Thyroid gland (tissue), 4 donors: Measurements from ENCODE around the gene SPRN. TPM values are rescaled to one million over a fixed set of nuclear protein-coding genes. Genes with fewer than 3 reads are reported as not detected.

Source experiments
- DNase-seq, 2 donors: peaks; one replicate each; pipeline ENCODE4 v3.0.0-alpha.2; 2019
- H3K27ac ChIP-seq, 3 donors: fragments of 200-600 bp; sonication (generic); 1 replicate in 2 of 3; 2 replicates in 1 of 3; pipeline ENCODE4 v1.5.1; 2016 to 2019; ENCODE audit warnings: mild to moderate bottlenecking in 1 of 3, moderate library complexity in 1 of 3
- H3K27me3 ChIP-seq: fragments of 200-600 bp; sonication (generic); one replicate; pipeline ENCODE4 v1.5.1; 2019
- H3K36me3 ChIP-seq, 2 donors: fragments of 200-600 bp; sonication (generic); one replicate each; pipeline ENCODE4 v1.5.1; 2016 to 2019
- H3K4me1 ChIP-seq, 2 donors: fragments of 200-600 bp; sonication (generic); one replicate each; pipeline ENCODE4 v1.5.1; 2017 to 2019
- H3K4me3 ChIP-seq, 3 donors: fragments of 200-600 bp; sonication (generic); replicated peaks in 1 of 3; 1 replicate in 2 of 3; 2 replicates in 1 of 3; pipeline ENCODE4 v1.5.1; 2016; ENCODE audit warnings: mild to moderate bottlenecking in 1 of 3
- H3K9me3 ChIP-seq: fragments of 200-600 bp; sonication (generic); one replicate; pipeline ENCODE4 v1.5.1; 2017
- CTCF ChIP-seq, 6 experiments: fragments of 200-600 bp in 3 of 6; fragments of 450-650 bp in 3 of 6; sonication (generic) in 3 of 6; IDR thresholded peaks; one replicate each; pipeline ENCODE4 v1.5.1; 2016 to 2019; ENCODE audit warnings: antibody characterized with exemption in 6 of 6, mild to moderate bottlenecking in 2 of 6, inconsistent platforms in 1 of 6, moderate library complexity in 1 of 6
- POLR2A ChIP-seq, 2 donors: fragments of 450-650 bp; IDR thresholded peaks; one replicate each; pipeline ENCODE4 v1.6.1; 2017; ENCODE audit warnings: antibody characterized with exemption in 2 of 2, mild to moderate bottlenecking in 2 of 2, moderate library complexity in 1 of 2
- WGBS, 2 donors: methylation state at CpG; one replicate each; pipeline ENCODE4 v1.1.5; 2017; 5-methylcytosine and 5-hydroxymethylcytosine counted together
- intact Hi-C: fragments of 100-400 bp; cut with DNase I; formaldehyde crosslinking; loops from one replicate; pipeline ENCODE4 v1.15.1; 2023
- total RNA-seq, 4 donors: library from RNA; depleted of rRNA; stranded (reverse); fragments of >200 nt; gene quantifications; one replicate each; pipeline ENCODE4 v1.2.3, GENCODE V29; 2016

SPRN gene
- total RNA-seq, 4 donors from 2014 or later: 0.15 TPM; not detected in 3

GRCh38 chr10:133412381-133412711 is 12.1 kb downstream of the SPRN start:
- H3K4me3 ChIP-seq: no peak overlapping the region
- intact Hi-C loops: no loop called here
- no peak for DNase-seq
- H3K4me1 ChIP-seq: no peaks in the 10 kb centered on the region
- H3K27me3 ChIP-seq: no peaks in the 10 kb centered on the region
- H3K27ac ChIP-seq: no peak overlapping the region
- no peaks in the 10 kb centered on the region for H3K9me3 ChIP-seq
- TF ChIP-seq POLR2A (IDR thresholded peaks at IDR 0.05) (no peak), CTCF (IDR thresholded peaks at IDR 0.05) (no peak)
- H3K36me3 ChIP-seq: peaks cover 6 to 16% of the 10 kb centered on the region in 2 donors

- intact Hi-C loops: no loop called here
- DNase-seq: no peak
Observed at GRCh38 chr10:133411523-133412380, 12.7 kb downstream of the SPRN start.

GRCh38 chr10:133405844-133406527 is 18.4 kb downstream of the SPRN start:
- TF ChIP-seq POLR2A (IDR thresholded peaks at IDR 0.05): no peak
- TF ChIP-seq CTCF (IDR thresholded peaks at IDR 0.05): no peak

More at GRCh38 chr10:133411523-133412380, 12.7 kb downstream of the SPRN start:
- Histone ChIP-seq H3K9me3 (no peaks in the 10 kb centered on the region), H3K36me3 (peaks cover 6 to 16% of the 10 kb centered on the region in 2 donors), H3K27me3 (no peaks in the 10 kb centered on the region), H3K27ac (no peak overlapping the region), H3K4me3 (no peak overlapping the region), H3K4me1 (no peaks in the 10 kb centered on the region)
- WGBS, 2 donors: 97 to 98% methylated on average over 7 of the region's 7 CpGs
- TF ChIP-seq POLR2A (IDR thresholded peaks at IDR 0.05): no peak
- no peak for TF ChIP-seq CTCF (IDR thresholded peaks at IDR 0.05)

GRCh38 chr10:133405272-133405671 is 19.2 kb downstream of the SPRN start:
- H3K4me1 ChIP-seq: no peaks in the 10 kb centered on the region
- peaks cover 12 to 20% of the 10 kb centered on the region in 2 donors for H3K36me3 ChIP-seq
- no peaks in the 10 kb centered on the region for H3K9me3 ChIP-seq
- no peak overlapping the region for H3K27ac ChIP-seq
- WGBS, 2 donors: 71 to 77% methylated on average over 2 of the region's 2 CpGs
- TF ChIP-seq POLR2A (IDR thresholded peaks at IDR 0.05) (no peak), CTCF (IDR thresholded peaks at IDR 0.05) (no peak)
- H3K27me3 ChIP-seq: no peaks in the 10 kb centered on the region
- intact Hi-C loops: no loop called here
- no peak for DNase-seq
- H3K4me3 ChIP-seq: no peak overlapping the region

More at GRCh38 chr10:133405844-133406527, 18.4 kb downstream of the SPRN start:
- Histone ChIP-seq H3K36me3 (peaks cover 12 to 26% of the 10 kb centered on the region in 2 donors), H3K27me3 (no peaks in the 10 kb centered on the region), H3K4me1 (no peaks in the 10 kb centered on the region), H3K27ac (no peak overlapping the region), H3K9me3 (no peaks in the 10 kb centered on the region), H3K4me3 (no peak overlapping the region)
- WGBS, 2 donors: 95 to 98% methylated on average over 8 of the region's 8 CpGs
- no peak for DNase-seq
- intact Hi-C loops: no loop called here

- TF ChIP-seq POLR2A (IDR thresholded peaks at IDR 0.05) (no peak), CTCF (IDR thresholded peaks at IDR 0.05) (no peak)
- H3K9me3 ChIP-seq: no peaks in the 10 kb centered on the region
- no peak overlapping the region for H3K4me3 ChIP-seq
- WGBS, 2 donors: 93 to 95% methylated on average over 5 of the region's 5 CpGs
- H3K27me3 ChIP-seq: no peaks in the 10 kb centered on the region
- DNase-seq: no peak
- H3K36me3 ChIP-seq: peaks cover 12 to 21% of the 10 kb centered on the region in 2 donors
- H3K4me1 ChIP-seq: no peaks in the 10 kb centered on the region
- intact Hi-C loops: no loop called here
- no peak overlapping the region for H3K27ac ChIP-seq
Observed at GRCh38 chr10:133403784-133404183, 20.6 kb downstream of the SPRN start.
